B cell (primary cell): ENCODE results near the gene PAPSS1.

Experiments used
- CTCF ChIP-seq: fragments of 200-600 bp; IDR thresholded peaks from one replicate; pipeline ENCODE4 v1.8.0; 2022; ENCODE audit warnings: antibody characterized with exemption, mild to moderate bottlenecking
- EZH2 ChIP-seq: IDR thresholded peaks from 2 replicates; pipeline ENCODE4 v1.6.1; 2012; ENCODE audit warnings: borderline replicate concordance, low read depth, mild to moderate bottlenecking, moderate library complexity, low read length; ENCODE audit not compliant: insufficient read depth, poor library complexity, severe bottlenecking

- TF ChIP-seq CTCF (no peak), EZH2 (no peak)
These were observed 84.3 kb downstream of the PAPSS1 start for GRCh38 chr4:107635735-107636134.
